ENCODE measurements around the gene SEMA5A. TPM values are rescaled to one million over a fixed set of nuclear protein-coding genes. Genes with fewer than 3 reads are reported as not detected.

SEMA5A gene
- total RNA-seq, 5 donors from 2014 or later (not counting 1 experiment from before 2014, with no cell fraction given), result 0.60 to 5.1 (median 1.5) TPM

DNA sequence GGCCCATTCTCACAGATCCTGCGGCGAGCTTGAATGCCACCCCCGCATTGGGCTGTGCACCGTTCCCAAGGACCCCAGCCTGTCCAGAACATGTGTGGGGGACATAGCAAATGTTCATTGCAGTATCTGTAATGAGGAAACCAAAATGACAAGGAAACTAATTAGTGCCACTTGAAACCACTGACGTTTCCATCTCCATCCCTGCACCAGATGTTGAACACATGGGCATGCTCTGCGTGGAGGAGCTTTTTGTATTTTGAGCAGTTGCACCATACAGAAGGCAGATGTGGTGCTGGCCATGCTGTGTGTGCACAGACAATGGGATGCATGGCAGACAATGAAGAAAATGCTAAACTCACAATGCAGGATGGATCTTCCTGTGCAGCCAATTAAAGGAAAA is 437.7 kb downstream of the SEMA5A start:
- no peaks in the 10 kb centered on the region for H3K36me3 Mint-ChIP-seq
- no peaks in the 10 kb centered on the region for H3K4me1 ChIP-seq (ENCODE audit: control insufficient read depth in 1 of 2, extremely low read depth in 1 of 2, insufficient read depth in 2 of 2, low read length in 2 of 2)
- POLR2A ChIA-PET, result no interaction called here

DNA sequence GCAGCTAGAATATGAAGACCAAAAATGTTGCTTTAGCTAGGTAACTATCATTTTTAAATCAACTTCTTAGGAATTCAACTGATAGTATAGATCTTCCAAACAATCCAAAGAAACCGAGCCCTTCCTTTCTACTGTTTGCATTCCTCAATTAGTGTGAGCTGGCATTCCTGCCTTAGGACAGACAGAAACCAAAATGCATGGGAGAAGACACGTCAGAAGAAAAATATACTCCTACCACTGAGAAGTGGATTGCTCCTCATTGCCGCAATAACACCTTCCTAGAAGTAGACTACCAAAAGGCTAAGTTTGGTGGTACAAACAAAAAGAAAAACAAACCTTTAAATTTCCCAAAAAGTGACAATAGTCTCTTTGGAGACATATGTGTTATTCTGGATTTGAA is 440.0 kb downstream of the SEMA5A start:
- 83% methylated on average over 1 of the region's 3 CpGs for WGBS (ENCODE audit: insufficient coverage)
- no peaks in the 10 kb centered on the region for H3K9me3 ChIP-seq
- ATAC-seq (replicated peaks in 1 of 4) (no peak), DNase-seq (no peak)
- no peaks in the 10 kb centered on the region for H3K4me1 Mint-ChIP-seq
- no peaks in the 10 kb centered on the region for H3K27me3 Mint-ChIP-seq
- no peak overlapping the region for H3K27ac Mint-ChIP-seq
- H3K4me1 ChIP-seq (ENCODE audit: control insufficient read depth in 1 of 2, extremely low read depth in 1 of 2, insufficient read depth in 2 of 2, low read length in 2 of 2), result no peaks in the 10 kb centered on the region
- H3K27ac ChIP-seq (ENCODE audit: low read length), result no peak overlapping the region
- H3K36me3 Mint-ChIP-seq, result no peaks in the 10 kb centered on the region
- H3K9me3 Mint-ChIP-seq, result peaks cover 0 to 7% (median 0%) of the 10 kb centered on the region in 3 donors
- H3K4me3 ChIP-seq (ENCODE audit: control insufficient read depth in 1 of 2, extremely low read depth in 1 of 2, low read length in 1 of 2), result no peak overlapping the region
- no peaks in the 10 kb centered on the region for H3K36me3 ChIP-seq (ENCODE audit: control insufficient read depth in 2 of 2, extremely low read depth in 1 of 2, insufficient read depth in 1 of 2, low read length in 1 of 2)
- ChIA-PET POLR2A (no interaction called here), CTCF (no interaction called here)
- no peaks in the 10 kb centered on the region for H3K27me3 ChIP-seq (replicated peaks in 1 of 2; ENCODE audit: control insufficient read depth in 2 of 2, extremely low read depth in 1 of 2, insufficient read depth in 2 of 2, low read length in 1 of 2)
- H3K4me3 Mint-ChIP-seq, result no peak overlapping the region

More for the DNA sequence above, 437.7 kb downstream of the SEMA5A start:
- no peaks in the 10 kb centered on the region for H3K27me3 ChIP-seq (replicated peaks in 1 of 2; ENCODE audit: control insufficient read depth in 2 of 2, extremely low read depth in 1 of 2, insufficient read depth in 2 of 2, low read length in 1 of 2)
- H3K4me3 ChIP-seq (ENCODE audit: control insufficient read depth in 1 of 2, extremely low read depth in 1 of 2, low read length in 1 of 2), result no peak overlapping the region
- H3K27ac ChIP-seq (ENCODE audit: low read length), result no peak overlapping the region
- Mint-ChIP-seq H3K4me1 (no peaks in the 10 kb centered on the region), H3K9me3 (peaks cover 0 to 12% (median 0%) of the 10 kb centered on the region in 3 donors), H3K27me3 (no peaks in the 10 kb centered on the region), H3K27ac (no peak overlapping the region), H3K4me3 (no peak overlapping the region)
- no peak for DNase-seq
- no peak for ATAC-seq (replicated peaks in 1 of 4)
- CTCF ChIA-PET, result no interaction called here
- no peaks in the 10 kb centered on the region for H3K9me3 ChIP-seq
- H3K36me3 ChIP-seq (ENCODE audit: control insufficient read depth in 2 of 2, extremely low read depth in 1 of 2, insufficient read depth in 1 of 2, low read length in 1 of 2), result no peaks in the 10 kb centered on the region
- WGBS (ENCODE audit: insufficient coverage), result 85% methylated on average over 3 of the region's 6 CpGs

DNA sequence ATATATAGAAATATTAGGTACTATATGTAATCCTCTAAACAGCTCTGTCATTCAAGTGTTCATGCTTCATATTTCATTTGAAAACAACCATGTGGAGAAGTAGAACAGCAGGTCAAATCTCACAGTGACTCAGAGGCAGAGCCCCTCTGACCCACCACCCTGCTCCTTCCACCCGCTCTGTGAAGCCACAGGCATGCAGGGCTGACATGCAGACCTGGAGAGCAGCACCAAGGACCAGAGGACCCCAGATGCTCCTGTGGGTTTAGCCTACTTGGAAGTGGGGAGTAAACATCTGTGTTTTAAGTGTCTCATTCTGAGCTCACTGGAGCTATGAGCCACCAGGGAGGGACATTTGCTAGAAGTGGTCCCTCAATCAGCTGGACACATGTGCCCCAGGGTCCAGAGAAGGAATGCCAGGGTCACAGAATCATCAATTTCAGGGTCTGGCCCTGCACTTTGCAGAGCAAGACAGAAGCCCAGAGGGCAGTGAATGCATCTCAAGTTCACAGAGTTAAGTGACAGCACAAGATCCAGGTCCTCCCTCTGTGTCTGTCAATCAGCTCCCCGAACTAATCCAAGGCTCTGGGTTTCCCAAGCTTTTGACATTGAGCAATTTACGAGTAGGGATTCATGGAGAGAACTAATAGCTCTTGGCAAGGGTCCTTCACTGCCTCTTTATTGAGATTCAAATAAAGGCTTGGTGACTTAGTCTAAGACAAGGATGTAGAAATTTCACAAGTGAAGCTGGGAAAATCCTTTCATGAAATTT is 441.1 kb downstream of the SEMA5A start:
- Mint-ChIP-seq H3K27ac (no peak overlapping the region), H3K27me3 (no peaks in the 10 kb centered on the region), H3K36me3 (no peaks in the 10 kb centered on the region), H3K9me3 (no peaks in the 10 kb centered on the region), H3K4me3 (no peak overlapping the region), H3K4me1 (no peaks in the 10 kb centered on the region)
- WGBS (ENCODE audit: insufficient coverage), result 67% methylated on average over 1 of the region's 3 CpGs
- no peak for DNase-seq
- Histone ChIP-seq H3K4me3 (ENCODE audit: control insufficient read depth in 1 of 2, extremely low read depth in 1 of 2, low read length in 1 of 2) (no peak overlapping the region), H3K36me3 (ENCODE audit: control insufficient read depth in 2 of 2, extremely low read depth in 1 of 2, insufficient read depth in 1 of 2, low read length in 1 of 2) (no peaks in the 10 kb centered on the region), H3K4me1 (ENCODE audit: control insufficient read depth in 1 of 2, extremely low read depth in 1 of 2, insufficient read depth in 2 of 2, low read length in 2 of 2) (no peaks in the 10 kb centered on the region), H3K9me3 (no peaks in the 10 kb centered on the region), H3K27me3 (replicated peaks in 1 of 2; ENCODE audit: control insufficient read depth in 2 of 2, extremely low read depth in 1 of 2, insufficient read depth in 2 of 2, low read length in 1 of 2) (no peaks in the 10 kb centered on the region), H3K27ac (ENCODE audit: low read length) (no peak overlapping the region)
- ChIA-PET POLR2A (no interaction called here), CTCF (no interaction called here)
- no peak for ATAC-seq (replicated peaks in 1 of 4)

DNA sequence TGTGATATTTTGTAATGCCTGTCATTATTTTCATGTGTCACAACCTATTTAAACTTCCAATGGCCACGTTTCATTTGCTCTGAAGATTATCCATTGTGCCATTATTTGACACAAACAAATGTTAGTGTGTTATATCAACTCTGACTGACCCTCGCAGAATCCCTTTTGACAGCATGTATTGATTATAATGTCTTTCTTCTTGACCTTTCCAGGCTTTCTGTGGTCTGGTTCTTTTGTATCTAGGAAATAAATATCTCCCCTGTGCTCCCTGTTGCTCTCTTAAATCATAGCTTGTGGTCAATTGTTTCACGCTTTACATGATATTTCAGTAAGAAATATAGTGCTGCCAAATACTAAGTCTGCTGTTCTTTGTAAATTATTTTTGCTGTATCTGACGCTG is 442.6 kb downstream of the SEMA5A start:
- no peak overlapping the region for H3K4me3 Mint-ChIP-seq
- Histone ChIP-seq H3K27ac (ENCODE audit: low read length) (no peak overlapping the region), H3K4me1 (ENCODE audit: control insufficient read depth in 1 of 2, extremely low read depth in 1 of 2, insufficient read depth in 2 of 2, low read length in 2 of 2) (no peaks in the 10 kb centered on the region), H3K4me3 (ENCODE audit: control insufficient read depth in 1 of 2, extremely low read depth in 1 of 2, low read length in 1 of 2) (no peak overlapping the region), H3K9me3 (no peaks in the 10 kb centered on the region), H3K27me3 (replicated peaks in 1 of 2; ENCODE audit: control insufficient read depth in 2 of 2, extremely low read depth in 1 of 2, insufficient read depth in 2 of 2, low read length in 1 of 2) (no peaks in the 10 kb centered on the region), H3K36me3 (ENCODE audit: control insufficient read depth in 2 of 2, extremely low read depth in 1 of 2, insufficient read depth in 1 of 2, low read length in 1 of 2) (no peaks in the 10 kb centered on the region)
- no CpG with 5 or more reads among the region's 4 CpGs for WGBS (ENCODE audit: insufficient coverage)
- DNase-seq (no peak), ATAC-seq (replicated peaks in 1 of 4) (no peak)
- H3K27ac Mint-ChIP-seq, result no peak overlapping the region
- ChIA-PET CTCF (no interaction called here), POLR2A (no interaction called here)
- H3K27me3 Mint-ChIP-seq, result no peaks in the 10 kb centered on the region
- no peaks in the 10 kb centered on the region for H3K4me1 Mint-ChIP-seq
- H3K9me3 Mint-ChIP-seq, result no peaks in the 10 kb centered on the region
- no peaks in the 10 kb centered on the region for H3K36me3 Mint-ChIP-seq

DNA sequence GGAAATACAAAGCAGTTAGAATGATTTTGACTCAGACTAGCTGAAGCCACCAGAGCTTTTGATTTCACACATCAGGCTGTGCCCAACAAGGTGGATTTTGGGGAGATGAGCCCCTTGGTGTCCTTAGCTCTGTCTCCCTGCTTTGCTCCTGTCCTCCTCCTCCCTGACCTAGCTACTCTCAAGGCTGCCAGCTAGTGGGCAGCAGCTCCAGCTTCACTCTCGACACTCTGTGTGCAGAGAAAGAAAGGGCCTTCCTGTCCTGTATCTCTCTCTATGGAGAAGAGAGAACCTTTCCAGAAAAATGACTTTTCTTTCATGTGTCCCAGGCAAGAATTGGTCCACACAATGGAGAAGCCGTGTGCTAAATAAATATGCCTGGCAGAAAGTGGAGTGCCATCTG is 446.2 kb downstream of the SEMA5A start:
- 86% methylated on average over 1 of the region's 2 CpGs for WGBS (ENCODE audit: insufficient coverage)
- H3K9me3 Mint-ChIP-seq, result peaks cover 0 to 6% (median 1%) of the 10 kb centered on the region in 3 donors
- Histone ChIP-seq H3K9me3 (no peaks in the 10 kb centered on the region), H3K4me3 (ENCODE audit: control insufficient read depth in 1 of 2, extremely low read depth in 1 of 2, low read length in 1 of 2) (no peak overlapping the region), H3K27ac (ENCODE audit: low read length) (no peak overlapping the region), H3K36me3 (ENCODE audit: control insufficient read depth in 2 of 2, extremely low read depth in 1 of 2, insufficient read depth in 1 of 2, low read length in 1 of 2) (no peaks in the 10 kb centered on the region), H3K27me3 (replicated peaks in 1 of 2; ENCODE audit: control insufficient read depth in 2 of 2, extremely low read depth in 1 of 2, insufficient read depth in 2 of 2, low read length in 1 of 2) (no peaks in the 10 kb centered on the region), H3K4me1 (ENCODE audit: control insufficient read depth in 1 of 2, extremely low read depth in 1 of 2, insufficient read depth in 2 of 2, low read length in 2 of 2) (no peaks in the 10 kb centered on the region)
- CTCF ChIA-PET, result no interaction called here
- no peaks in the 10 kb centered on the region for H3K27me3 Mint-ChIP-seq
- no peak overlapping the region for H3K4me3 Mint-ChIP-seq
- no peaks in the 10 kb centered on the region for H3K36me3 Mint-ChIP-seq
- H3K4me1 Mint-ChIP-seq, result no peaks in the 10 kb centered on the region
- no peak for ATAC-seq (replicated peaks in 1 of 4)
- POLR2A ChIA-PET, result no interaction called here
- H3K27ac Mint-ChIP-seq, result no peak overlapping the region
- no peak for DNase-seq

DNA sequence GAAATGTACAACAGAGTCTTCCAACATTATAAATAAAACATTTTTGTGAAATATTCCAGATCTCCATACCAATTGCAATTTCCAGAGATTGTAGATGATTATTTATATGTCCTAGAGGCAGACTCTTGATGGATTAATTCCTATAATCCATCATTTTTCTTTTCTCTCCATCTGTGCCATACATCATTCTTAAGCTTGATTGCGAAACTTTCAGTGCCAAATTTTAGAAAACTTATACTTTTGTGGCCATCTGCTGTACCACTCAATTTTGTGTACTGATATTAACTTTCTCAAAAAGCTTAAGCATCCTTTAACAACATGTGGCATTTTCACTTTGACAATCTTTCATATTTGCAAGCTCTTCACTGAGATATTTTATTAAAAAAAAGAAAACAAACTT is 446.9 kb downstream of the SEMA5A start:
- H3K9me3 Mint-ChIP-seq, result peaks cover 0 to 7% (median 4%) of the 10 kb centered on the region in 3 donors
- no peak for ATAC-seq (replicated peaks in 1 of 4)
- Histone ChIP-seq H3K9me3 (no peaks in the 10 kb centered on the region), H3K27me3 (replicated peaks in 1 of 2; ENCODE audit: control insufficient read depth in 2 of 2, extremely low read depth in 1 of 2, insufficient read depth in 2 of 2, low read length in 1 of 2) (no peaks in the 10 kb centered on the region), H3K36me3 (ENCODE audit: control insufficient read depth in 2 of 2, extremely low read depth in 1 of 2, insufficient read depth in 1 of 2, low read length in 1 of 2) (no peaks in the 10 kb centered on the region), H3K4me3 (ENCODE audit: control insufficient read depth in 1 of 2, extremely low read depth in 1 of 2, low read length in 1 of 2) (no peak overlapping the region), H3K4me1 (ENCODE audit: control insufficient read depth in 1 of 2, extremely low read depth in 1 of 2, insufficient read depth in 2 of 2, low read length in 2 of 2) (no peaks in the 10 kb centered on the region), H3K27ac (ENCODE audit: low read length) (no peak overlapping the region)
- WGBS (ENCODE audit: insufficient coverage), result 0% methylated on average over 1 of the region's 1 CpG
- DNase-seq, result no peak
- POLR2A ChIA-PET, result no interaction called here
- H3K4me1 Mint-ChIP-seq, result no peaks in the 10 kb centered on the region
- CTCF ChIA-PET, result no interaction called here
- no peaks in the 10 kb centered on the region for H3K27me3 Mint-ChIP-seq
- no peaks in the 10 kb centered on the region for H3K36me3 Mint-ChIP-seq
- no peak overlapping the region for H3K4me3 Mint-ChIP-seq
- no peak overlapping the region for H3K27ac Mint-ChIP-seq

DNA sequence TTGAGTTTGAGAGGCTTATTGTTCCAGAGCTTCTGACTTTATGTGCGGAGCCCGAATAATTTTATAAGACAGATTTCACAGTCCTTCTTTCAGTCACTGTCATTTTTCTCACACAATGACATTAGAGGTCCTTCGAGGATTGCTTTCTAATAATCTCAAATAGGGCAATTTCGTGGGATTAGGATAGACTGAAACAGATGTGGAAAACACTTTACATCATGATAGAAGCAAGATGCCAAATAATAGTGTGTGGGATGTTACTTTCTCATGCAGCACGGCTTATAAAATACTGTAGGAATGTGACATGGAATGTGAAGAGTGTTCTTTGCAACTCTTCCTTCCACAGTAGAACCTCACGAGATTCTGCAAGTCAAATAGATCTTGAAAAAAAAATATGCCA is 451.3 kb downstream of the SEMA5A start:
- Mint-ChIP-seq H3K27ac (no peak overlapping the region), H3K4me3 (no peak overlapping the region), H3K27me3 (no peaks in the 10 kb centered on the region), H3K9me3 (peaks cover 0 to 11% (median 8%) of the 10 kb centered on the region in 3 donors), H3K4me1 (no peaks in the 10 kb centered on the region), H3K36me3 (no peaks in the 10 kb centered on the region)
- H3K27me3 ChIP-seq (replicated peaks in 1 of 2; ENCODE audit: control insufficient read depth in 2 of 2, extremely low read depth in 1 of 2, insufficient read depth in 2 of 2, low read length in 1 of 2), result no peaks in the 10 kb centered on the region
- CTCF ChIA-PET, result no interaction called here
- no peaks in the 10 kb centered on the region for H3K36me3 ChIP-seq (ENCODE audit: control insufficient read depth in 2 of 2, extremely low read depth in 1 of 2, insufficient read depth in 1 of 2, low read length in 1 of 2)
- DNase-seq (no peak), ATAC-seq (replicated peaks in 1 of 4) (no peak)
- H3K4me1 ChIP-seq (ENCODE audit: control insufficient read depth in 1 of 2, extremely low read depth in 1 of 2, insufficient read depth in 2 of 2, low read length in 2 of 2), result no peaks in the 10 kb centered on the region
- H3K4me3 ChIP-seq (ENCODE audit: control insufficient read depth in 1 of 2, extremely low read depth in 1 of 2, low read length in 1 of 2), result no peak overlapping the region
- POLR2A ChIA-PET, result no interaction called here
- H3K9me3 ChIP-seq, result no peaks in the 10 kb centered on the region
- WGBS (ENCODE audit: insufficient coverage), result no CpG with 5 or more reads among the region's 6 CpGs
- no peak overlapping the region for H3K27ac ChIP-seq (ENCODE audit: low read length)

Measured in T-cell (primary cell).